Measurements from ENCODE around the gene EPHB2.

Gene EPHB2

GRCh38 chr1:22787636-22788035 lies 77.0 kb downstream of the EPHB2 start:
- TF ChIP-seq CTCF (IDR thresholded peaks at IDR 0.05; ENCODE audit: poor library complexity, severe bottlenecking), result no peak
- peaks cover 34% of the 10 kb centered on the region for H3K4me1 ChIP-seq (ENCODE audit: insufficient read depth, poor library complexity, severe bottlenecking)
- ATAC-seq (ENCODE audit: low read depth), result no peak
- no peak for DNase-seq (ENCODE audit: low spot score)
- H3K27me3 ChIP-seq (ENCODE audit: insufficient read depth, poor library complexity, severe bottlenecking), result no peaks in the 10 kb centered on the region
- H3K4me3 ChIP-seq (ENCODE audit: severe bottlenecking), result no peak overlapping the region
- H3K36me3 ChIP-seq (ENCODE audit: low read depth), result no peaks in the 10 kb centered on the region
- H3K9me3 ChIP-seq (ENCODE audit: severe bottlenecking), result no peaks in the 10 kb centered on the region
- peak overlapping the region; percentile 96 for H3K27ac ChIP-seq (ENCODE audit: poor library complexity, severe bottlenecking)

GRCh38 chr1:22788254-22788661 lies 77.6 kb downstream of the EPHB2 start:
- no peak for ATAC-seq (ENCODE audit: low read depth)
- no peaks in the 10 kb centered on the region for H3K36me3 ChIP-seq (ENCODE audit: low read depth)
- peak overlapping the region; percentile 96 for H3K27ac ChIP-seq (ENCODE audit: poor library complexity, severe bottlenecking)
- H3K4me1 ChIP-seq (ENCODE audit: insufficient read depth, poor library complexity, severe bottlenecking), result peaks cover 34% of the 10 kb centered on the region
- H3K27me3 ChIP-seq (ENCODE audit: insufficient read depth, poor library complexity, severe bottlenecking), result no peaks in the 10 kb centered on the region
- DNase-seq (ENCODE audit: low spot score), result no peak
- no peak for TF ChIP-seq CTCF (IDR thresholded peaks at IDR 0.05; ENCODE audit: poor library complexity, severe bottlenecking)
- H3K9me3 ChIP-seq (ENCODE audit: severe bottlenecking), result no peaks in the 10 kb centered on the region
- H3K4me3 ChIP-seq (ENCODE audit: severe bottlenecking), result no peak overlapping the region

GRCh38 chr1:22789356-22789994 lies 78.8 kb downstream of the EPHB2 start:
- DNase-seq (ENCODE audit: low spot score) (no peak), ATAC-seq (ENCODE audit: low read depth) (peak; percentile 91)
- Histone ChIP-seq H3K4me1 (ENCODE audit: insufficient read depth, poor library complexity, severe bottlenecking) (peaks cover 34% of the 10 kb centered on the region), H3K27me3 (ENCODE audit: insufficient read depth, poor library complexity, severe bottlenecking) (no peaks in the 10 kb centered on the region), H3K9me3 (ENCODE audit: severe bottlenecking) (no peaks in the 10 kb centered on the region), H3K27ac (ENCODE audit: poor library complexity, severe bottlenecking) (peak overlapping the region; percentile 96), H3K36me3 (ENCODE audit: low read depth) (no peaks in the 10 kb centered on the region), H3K4me3 (ENCODE audit: severe bottlenecking) (no peak overlapping the region)
- no peak for TF ChIP-seq CTCF (IDR thresholded peaks at IDR 0.05; ENCODE audit: poor library complexity, severe bottlenecking)

- Histone ChIP-seq H3K4me1 (ENCODE audit: insufficient read depth, poor library complexity, severe bottlenecking) (peaks cover 34% of the 10 kb centered on the region), H3K27me3 (ENCODE audit: insufficient read depth, poor library complexity, severe bottlenecking) (no peaks in the 10 kb centered on the region), H3K9me3 (ENCODE audit: severe bottlenecking) (no peaks in the 10 kb centered on the region), H3K27ac (ENCODE audit: poor library complexity, severe bottlenecking) (peak overlapping the region; percentile 96), H3K4me3 (ENCODE audit: severe bottlenecking) (no peak overlapping the region), H3K36me3 (ENCODE audit: low read depth) (no peaks in the 10 kb centered on the region)
- DNase-seq (ENCODE audit: low spot score) (no peak), ATAC-seq (ENCODE audit: low read depth) (peak; percentile 35; the same call in 2 of the 3 replicates)
- TF ChIP-seq CTCF (IDR thresholded peaks at IDR 0.05; ENCODE audit: poor library complexity, severe bottlenecking), result no peak
Observed at GRCh38 chr1:22790232-22791008, 79.8 kb downstream of the EPHB2 start.
